DND-41 (cell line): ENCODE results near the gene MOB3C.

Source experiments
- CTCF ChIP-seq: IDR thresholded peaks from 2 replicates; pipeline ENCODE4 v1.5.1; 2012; ENCODE audit warnings: borderline replicate concordance, low read length, moderate library complexity, mild to moderate bottlenecking; ENCODE audit not compliant: poor library complexity, severe bottlenecking; ENCODE audit errors: extremely low read depth
- EZH2 ChIP-seq: IDR thresholded peaks from 3 replicates; pipeline ENCODE4 v1.6.1; 2012; ENCODE audit warnings: borderline replicate concordance, low read depth, mild to moderate bottlenecking, moderate library complexity, low read length, inconsistent platforms; ENCODE audit not compliant: severe bottlenecking

GRCh38 chr1:46605232-46605631 lies 11.4 kb downstream of the MOB3C start:
- TF ChIP-seq CTCF (no peak), EZH2 (no peak)
